Neuronal stem cell (in vitro differentiated cells): ENCODE results near the gene NPTX2.
A peak's percentile ranks its signal among the peaks of the same experiment; 100 is the strongest.

Experiments used
- DNase-seq: peaks from one replicate; pipeline ENCODE4 v3.0.0-alpha.2; 2013; ENCODE audit warnings: low spot score
- H2AFZ ChIP-seq: one replicate; pipeline ENCODE4 v1.6.1; 2013; ENCODE audit warnings: mild to moderate bottlenecking, low read length, inconsistent platforms
- H2AK5ac ChIP-seq: 2 replicates; pipeline ENCODE4 v1.6.1; 2013; ENCODE audit warnings: low read depth, mild to moderate bottlenecking, inconsistent platforms, low read length, moderate library complexity, mixed read lengths
- H2BK120ac ChIP-seq: 2 replicates; pipeline ENCODE4 v1.6.1; 2013; ENCODE audit warnings: low read depth, mild to moderate bottlenecking, inconsistent platforms, low read length, moderate library complexity, mixed read lengths
- H2BK12ac ChIP-seq: one replicate; pipeline ENCODE4 v1.6.1; 2013; ENCODE audit warnings: low read length, inconsistent platforms
- H2BK15ac ChIP-seq: 2 replicates; pipeline ENCODE4 v1.6.1; 2013; ENCODE audit warnings: mild to moderate bottlenecking, low read length, inconsistent platforms, mixed read lengths
- H2BK5ac ChIP-seq: one replicate; pipeline ENCODE4 v1.6.1; 2013; ENCODE audit warnings: inconsistent platforms, mild to moderate bottlenecking, low read length, moderate library complexity
- H3K14ac ChIP-seq: one replicate; pipeline ENCODE4 v1.6.1; 2013; ENCODE audit warnings: low read length, inconsistent platforms
- H3K18ac ChIP-seq: 2 replicates; pipeline ENCODE4 v1.6.1; 2013; ENCODE audit warnings: low read length, inconsistent platforms
- H3K23ac ChIP-seq: 2 replicates; pipeline ENCODE4 v1.6.1; 2013; ENCODE audit warnings: low read depth, mild to moderate bottlenecking, mixed read lengths, low read length, inconsistent platforms; ENCODE audit not compliant: poor library complexity
- H3K27ac ChIP-seq: replicated peaks from 3 replicates; pipeline ENCODE4 v1.5.1; 2013; ENCODE audit warnings: low read length, inconsistent platforms
- H3K27me3 ChIP-seq, 3 experiments: 2 replicates each; pipeline ENCODE4 v1.6.1; 2013; ENCODE audit warnings: low read length in 3 of 3, mild to moderate bottlenecking in 2 of 3, inconsistent platforms in 1 of 3, low read depth in 1 of 3, mixed read lengths in 1 of 3, moderate library complexity in 1 of 3; ENCODE audit not compliant: control insufficient read depth in 3 of 3, insufficient read depth in 3 of 3
- H3K36me3 ChIP-seq, 2 donors: replicated peaks in 1 of 2; 2 replicates each; pipeline ENCODE4 v1.6.1; 2013; ENCODE audit warnings: low read length in 2 of 2; ENCODE audit not compliant: control insufficient read depth in 2 of 2, insufficient read depth in 2 of 2
- H3K4ac ChIP-seq: 2 replicates; pipeline ENCODE4 v1.6.1; 2013; ENCODE audit warnings: inconsistent platforms, mild to moderate bottlenecking, low read length, moderate library complexity
- H3K4me1 ChIP-seq, 2 donors: 1 replicate in 1 of 2; 2 replicates in 1 of 2; pipeline ENCODE4 v1.6.1; 2013; ENCODE audit warnings: low read length in 2 of 2, low read depth in 1 of 2; ENCODE audit not compliant: control insufficient read depth in 2 of 2, insufficient read depth in 1 of 2
- H3K4me2 ChIP-seq: one replicate; pipeline ENCODE4 v1.6.1; 2013; ENCODE audit warnings: mild to moderate bottlenecking, low read length, inconsistent platforms; ENCODE audit not compliant: insufficient read depth, poor library complexity, severe bottlenecking
- H3K4me3 ChIP-seq, 2 donors: 2 replicates each; pipeline ENCODE4 v1.5.1; 2013; ENCODE audit warnings: low read length in 2 of 2, mild to moderate bottlenecking in 2 of 2, inconsistent platforms in 1 of 2, moderate library complexity in 1 of 2
- H3K79me1 ChIP-seq: one replicate; pipeline ENCODE4 v1.6.1; 2013; ENCODE audit warnings: low read depth, mild to moderate bottlenecking, inconsistent platforms, low read length, moderate library complexity
- H3K9ac ChIP-seq: one replicate; pipeline ENCODE4 v1.6.1; 2013; ENCODE audit warnings: mild to moderate bottlenecking, low read depth, low read length, inconsistent platforms; ENCODE audit not compliant: poor library complexity
- H3K9me3 ChIP-seq, 2 donors: replicated peaks in 1 of 2; 2 replicates each; pipeline versions ENCODE3 to v1.6.1; 2013; ENCODE audit warnings: low read length in 2 of 2, mild to moderate bottlenecking in 2 of 2, inconsistent platforms in 1 of 2, low read depth in 1 of 2, mixed read lengths in 1 of 2, moderate library complexity in 1 of 2; ENCODE audit not compliant: control insufficient read depth in 2 of 2, insufficient read depth in 1 of 2
- H4K8ac ChIP-seq: one replicate; pipeline ENCODE4 v1.6.1; 2013; ENCODE audit warnings: low read depth, mild to moderate bottlenecking, inconsistent platforms, low read length, moderate library complexity
- H4K91ac ChIP-seq: one replicate; pipeline ENCODE4 v1.6.1; 2013; ENCODE audit warnings: low read length, low read depth, mild to moderate bottlenecking, inconsistent platforms; ENCODE audit not compliant: poor library complexity
- WGBS, 2 donors: extraction: QIAGEN DNeasy Blood & Tissue Kit; methylation state at CpG; one replicate each; pipeline ENCODE4 v1.1.7; 2013; ENCODE audit warnings: missing lambda C conversion rate in 2 of 2, mixed read lengths in 1 of 2; ENCODE audit not compliant: insufficient read length in 2 of 2, insufficient replicate concordance in 1 of 2; ENCODE audit errors: extremely low coverage in 2 of 2; 5-methylcytosine and 5-hydroxymethylcytosine counted together

NPTX2 gene

DNA sequence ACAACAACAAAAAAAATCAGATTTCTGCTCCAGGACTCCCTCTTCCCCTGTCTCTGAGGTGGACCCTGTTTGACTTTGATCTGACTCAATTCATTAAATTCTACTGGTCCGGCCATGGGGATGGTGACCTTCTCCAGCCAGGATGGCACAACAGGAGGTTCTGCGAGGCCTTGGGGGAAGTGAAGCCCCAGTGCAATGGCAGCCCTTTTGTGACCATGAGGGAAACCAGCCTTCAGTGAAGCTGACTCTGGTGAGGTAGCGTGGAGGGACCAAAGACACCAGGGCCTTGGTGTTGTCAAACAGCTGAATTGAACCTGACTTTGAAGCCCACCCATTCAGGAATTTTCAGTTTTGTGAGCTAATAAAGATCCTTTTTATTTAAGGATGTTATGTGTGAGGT is 44.5 kb downstream of the NPTX2 start:
- H3K14ac ChIP-seq, result no peak overlapping the region
- no peak overlapping the region for H3K4me3 ChIP-seq
- H3K4ac ChIP-seq, result no peak overlapping the region
- H3K18ac ChIP-seq, result no peak overlapping the region
- H3K79me1 ChIP-seq, result no peaks in the 10 kb centered on the region
- no CpG with 5 or more reads among the region's 3 CpGs for WGBS, 2 donors
- no peak overlapping the region for H2AK5ac ChIP-seq
- H2BK15ac ChIP-seq, result no peak overlapping the region
- H4K91ac ChIP-seq, result no peak overlapping the region
- H3K9me3 ChIP-seq, result no peaks in the 10 kb centered on the region
- no peak for DNase-seq
- no peak overlapping the region for H3K23ac ChIP-seq
- no peak overlapping the region for H2AFZ ChIP-seq
- H2BK12ac ChIP-seq, result no peak overlapping the region
- H3K27ac ChIP-seq, result no peak overlapping the region
- H4K8ac ChIP-seq, result no peak overlapping the region
- H2BK120ac ChIP-seq, result no peak overlapping the region
- no peaks in the 10 kb centered on the region for H3K36me3 ChIP-seq
- no peak overlapping the region for H3K4me2 ChIP-seq
- H3K27me3 ChIP-seq, result no peaks in the 10 kb centered on the region
- H3K4me1 ChIP-seq, result peaks cover 0 to 3% of the 10 kb centered on the region in 2 donors
- no peak overlapping the region for H3K9ac ChIP-seq
- H2BK5ac ChIP-seq, result no peak overlapping the region

DNA sequence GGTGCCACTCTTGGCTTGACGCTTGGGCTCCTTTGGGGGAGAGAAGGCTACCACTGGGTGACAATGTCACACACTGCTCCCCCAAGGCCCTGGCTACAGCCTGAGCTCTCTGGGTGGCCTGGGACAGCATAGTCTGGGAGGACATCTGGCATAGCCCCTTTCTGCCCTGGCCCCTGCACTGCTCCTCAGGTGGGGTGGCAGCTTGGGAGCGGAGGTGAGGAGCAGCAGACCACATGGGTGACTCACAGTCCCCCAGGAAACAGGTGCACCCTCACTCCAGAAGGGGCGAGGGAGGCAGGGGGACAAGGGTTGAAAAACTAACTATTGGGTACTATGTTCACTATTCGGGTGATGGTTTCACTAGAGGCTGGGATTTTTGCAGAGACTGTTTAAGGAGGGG is 45.2 kb downstream of the NPTX2 start:
- Histone ChIP-seq H3K9ac (no peak overlapping the region), H2BK15ac (no peak overlapping the region), H3K18ac (no peak overlapping the region), H3K36me3 (no peaks in the 10 kb centered on the region), H4K8ac (no peak overlapping the region), H3K14ac (no peak overlapping the region), H2AK5ac (peak overlapping the region; percentile 27), H3K4me1 (peaks cover 0 to 3% of the 10 kb centered on the region in 2 donors), H3K27me3 (no peaks in the 10 kb centered on the region), H3K4ac (no peak overlapping the region), H2AFZ (no peak overlapping the region), H3K79me1 (no peaks in the 10 kb centered on the region), H4K91ac (no peak overlapping the region), H2BK5ac (no peak overlapping the region), H3K4me2 (no peak overlapping the region), H3K9me3 (no peaks in the 10 kb centered on the region), H2BK120ac (no peak overlapping the region), H3K4me3 (no peak overlapping the region), H3K27ac (no peak overlapping the region), H2BK12ac (no peak overlapping the region), H3K23ac (no peak overlapping the region)
- no CpG with 5 or more reads among the region's 4 CpGs for WGBS, 2 donors
- DNase-seq, result no peak

DNA sequence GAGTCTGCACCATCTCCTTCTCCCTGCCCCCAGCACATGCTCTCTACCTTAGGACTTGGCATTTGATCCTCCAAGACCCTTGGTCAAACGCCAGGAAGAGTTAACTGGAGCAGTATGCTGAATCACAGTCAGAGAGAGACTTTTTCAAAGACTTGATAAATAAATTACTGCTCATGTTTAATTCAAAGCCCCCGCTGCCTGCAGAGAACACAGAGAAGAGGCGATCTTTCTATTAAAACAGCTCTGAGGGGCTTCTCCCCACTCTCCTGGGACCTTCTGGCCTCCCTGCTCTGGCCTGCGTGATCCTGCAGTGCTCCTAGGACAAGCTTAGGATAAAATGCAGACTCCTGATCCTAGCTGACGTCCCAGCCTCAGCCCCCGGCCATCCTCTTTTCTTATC is 47.8 kb downstream of the NPTX2 start:
- Histone ChIP-seq H2BK15ac (no peak overlapping the region), H4K8ac (no peak overlapping the region), H3K27ac (no peak overlapping the region), H3K79me1 (no peaks in the 10 kb centered on the region), H3K4me2 (no peak overlapping the region), H3K27me3 (no peaks in the 10 kb centered on the region), H2AFZ (no peak overlapping the region), H3K36me3 (no peaks in the 10 kb centered on the region), H3K23ac (no peak overlapping the region), H3K9me3 (no peaks in the 10 kb centered on the region), H3K4ac (no peak overlapping the region), H3K4me1 (peaks cover 0 to 5% of the 10 kb centered on the region in 2 donors), H2AK5ac (no peak overlapping the region), H3K14ac (no peak overlapping the region), H3K18ac (no peak overlapping the region), H2BK120ac (no peak overlapping the region), H3K9ac (no peak overlapping the region), H4K91ac (no peak overlapping the region), H3K4me3 (no peak overlapping the region), H2BK5ac (no peak overlapping the region), H2BK12ac (no peak overlapping the region)
- no CpG with 5 or more reads among the region's 6 CpGs for WGBS, 2 donors
- no peak for DNase-seq

DNA sequence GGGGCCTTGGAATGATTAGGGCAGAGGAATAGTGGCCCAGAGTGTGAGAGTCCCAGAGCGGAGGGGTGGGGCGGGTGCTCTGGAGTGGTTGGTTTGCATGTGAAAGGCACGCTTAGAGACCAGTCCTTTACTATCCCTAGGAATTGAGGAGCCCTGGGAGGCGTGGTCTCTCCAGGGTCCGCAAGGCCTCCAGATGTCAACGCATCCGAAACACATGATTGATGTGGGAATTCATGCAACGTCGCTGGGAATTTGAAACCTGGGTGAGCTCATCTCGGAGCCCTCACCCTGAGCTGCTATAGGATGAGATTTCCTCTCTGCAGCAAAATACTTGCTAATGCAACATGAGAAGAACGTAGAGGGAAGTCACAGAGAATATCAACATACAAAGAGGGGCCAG is 51.2 kb downstream of the NPTX2 start:
- H2BK120ac ChIP-seq, result no peak overlapping the region
- no peak overlapping the region for H3K27ac ChIP-seq
- no peak overlapping the region for H4K91ac ChIP-seq
- H3K23ac ChIP-seq, result no peak overlapping the region
- no peak overlapping the region for H3K14ac ChIP-seq
- no peaks in the 10 kb centered on the region for H3K79me1 ChIP-seq
- no peaks in the 10 kb centered on the region for H3K27me3 ChIP-seq
- H3K18ac ChIP-seq, result no peak overlapping the region
- H2BK15ac ChIP-seq, result no peak overlapping the region
- no peak overlapping the region for H2AK5ac ChIP-seq
- no peak overlapping the region for H3K4me3 ChIP-seq
- H3K4me1 ChIP-seq, result peaks cover 0 to 4% of the 10 kb centered on the region in 2 donors
- H2BK12ac ChIP-seq, result no peak overlapping the region
- no peak overlapping the region for H4K8ac ChIP-seq
- H3K4ac ChIP-seq, result no peak overlapping the region
- peak; percentile 23 for DNase-seq
- H2AFZ ChIP-seq, result no peak overlapping the region
- H2BK5ac ChIP-seq, result no peak overlapping the region
- H3K36me3 ChIP-seq, result no peaks in the 10 kb centered on the region
- peaks cover 0 to 7% of the 10 kb centered on the region in 2 donors for H3K9me3 ChIP-seq
- H3K9ac ChIP-seq, result no peak overlapping the region
- no peak overlapping the region for H3K4me2 ChIP-seq
- WGBS, 2 donors, result no CpG with 5 or more reads among the region's 11 CpGs
